SJSA1 (cell line): Measurements from ENCODE around the gene ARHGEF17. TPM values are rescaled to one million over a fixed set of nuclear protein-coding genes. Genes with fewer than 3 reads are reported as not detected.

Experiments
- DNase-seq, 2 experiments: peaks; one replicate each; pipeline ENCODE4 v3.0.0-alpha.2; 2015 to 2020; ENCODE audit warnings: low spot score in 2 of 2, low read depth in 1 of 2
- H3K27ac ChIP-seq: fragments of 250-450 bp; sonication (Bioruptor Pico); 2 replicates; pipeline ENCODE4 v1.5.1; 2020; ENCODE audit warnings: mild to moderate bottlenecking, moderate library complexity
- H3K27me3 ChIP-seq: fragments of 250-450 bp; sonication (Bioruptor Pico); replicated peaks from 2 replicates; pipeline ENCODE4 v1.5.1; 2020; ENCODE audit warnings: mild to moderate bottlenecking, moderate library complexity
- H3K36me3 ChIP-seq: fragments of 250-450 bp; sonication (Bioruptor Pico); 2 replicates; pipeline ENCODE4 v1.5.1; 2020; ENCODE audit warnings: mild to moderate bottlenecking
- H3K4me1 ChIP-seq: fragments of 250-450 bp; sonication (Bioruptor Pico); replicated peaks from 2 replicates; pipeline ENCODE4 v1.6.1; 2021; ENCODE audit warnings: mild to moderate bottlenecking
- H3K4me3 ChIP-seq: fragments of 250-450 bp; sonication (Bioruptor Pico); 2 replicates; pipeline ENCODE4 v1.5.1; 2020; ENCODE audit warnings: mild to moderate bottlenecking
- H3K9me3 ChIP-seq: fragments of 250-450 bp; sonication (Bioruptor Pico); replicated peaks from 2 replicates; pipeline ENCODE4 v1.5.1; 2020; ENCODE audit warnings: mild to moderate bottlenecking
- total RNA-seq: library from RNA; depleted of rRNA; stranded (reverse); fragments of >200 nt; shearing (Covaris generic); gene quantifications from 2 replicates; pipeline ENCODE4 v1.2.3, GENCODE V29; 2014

The ARHGEF17 gene
- total RNA-seq, 1 experiment from 2014 or later = 14.6 TPM

GRCh38 chr11:73361953-73362776, 54.1 kb downstream of the ARHGEF17 start:
- no peak for DNase-seq
- peaks cover 44% of the 10 kb centered on the region for H3K36me3 ChIP-seq

DNA sequence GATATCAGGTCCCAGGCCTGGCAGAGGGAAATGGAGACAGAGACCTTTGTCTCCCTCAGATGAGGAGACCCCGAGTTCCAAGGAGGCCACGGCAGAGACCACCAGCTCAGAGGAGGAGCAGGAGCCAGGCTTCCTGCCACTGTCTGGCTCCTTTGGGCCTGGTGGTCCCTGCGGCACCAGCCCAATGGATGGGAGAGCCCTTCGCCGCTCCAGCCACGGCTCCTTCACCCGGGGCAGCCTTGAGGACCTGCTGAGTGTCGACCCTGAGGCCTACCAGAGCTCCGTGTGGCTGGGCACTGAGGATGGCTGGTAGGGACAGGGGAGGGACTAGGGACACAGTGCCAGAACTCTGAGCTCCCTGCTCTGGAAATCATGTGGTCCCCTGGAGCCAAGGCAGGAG, 55.1 kb downstream of the ARHGEF17 start:
- DNase-seq = no peak
- Histone ChIP-seq H3K4me1 (no peaks in the 10 kb centered on the region), H3K9me3 (no peaks in the 10 kb centered on the region), H3K4me3 (no peak overlapping the region), H3K27me3 (no peaks in the 10 kb centered on the region), H3K36me3 (peaks cover 44% of the 10 kb centered on the region), H3K27ac (no peak overlapping the region)

More at GRCh38 chr11:73361953-73362776, 54.1 kb downstream of the ARHGEF17 start:
- H3K27me3 ChIP-seq = no peaks in the 10 kb centered on the region
- H3K4me1 ChIP-seq = no peaks in the 10 kb centered on the region
- H3K27ac ChIP-seq = no peak overlapping the region
- no peaks in the 10 kb centered on the region for H3K9me3 ChIP-seq
- H3K4me3 ChIP-seq = no peak overlapping the region

- no peak overlapping the region for H3K27ac ChIP-seq
- no peaks in the 10 kb centered on the region for H3K27me3 ChIP-seq
- no peaks in the 10 kb centered on the region for H3K4me1 ChIP-seq
- no peak overlapping the region for H3K4me3 ChIP-seq
- H3K36me3 ChIP-seq = peaks cover 33% of the 10 kb centered on the region
- no peaks in the 10 kb centered on the region for H3K9me3 ChIP-seq
- no peak for DNase-seq
Measured at GRCh38 chr11:73365352-73366264, 57.5 kb downstream of the ARHGEF17 start.

GRCh38 chr11:73366265-73366610, 58.2 kb downstream of the ARHGEF17 start:
- no peak for DNase-seq
- H3K4me3 ChIP-seq = no peak overlapping the region
- H3K4me1 ChIP-seq = no peaks in the 10 kb centered on the region
- H3K27ac ChIP-seq = no peak overlapping the region
- H3K36me3 ChIP-seq = peaks cover 32% of the 10 kb centered on the region
- H3K9me3 ChIP-seq = no peaks in the 10 kb centered on the region
- no peaks in the 10 kb centered on the region for H3K27me3 ChIP-seq

- H3K36me3 ChIP-seq = peaks cover 30% of the 10 kb centered on the region
- H3K27me3 ChIP-seq = no peaks in the 10 kb centered on the region
- H3K27ac ChIP-seq = no peak overlapping the region
- no peak overlapping the region for H3K4me3 ChIP-seq
- no peaks in the 10 kb centered on the region for H3K9me3 ChIP-seq
- H3K4me1 ChIP-seq = no peaks in the 10 kb centered on the region
- no peak for DNase-seq
Measured at GRCh38 chr11:73366953-73367352, 58.9 kb downstream of the ARHGEF17 start.

DNA sequence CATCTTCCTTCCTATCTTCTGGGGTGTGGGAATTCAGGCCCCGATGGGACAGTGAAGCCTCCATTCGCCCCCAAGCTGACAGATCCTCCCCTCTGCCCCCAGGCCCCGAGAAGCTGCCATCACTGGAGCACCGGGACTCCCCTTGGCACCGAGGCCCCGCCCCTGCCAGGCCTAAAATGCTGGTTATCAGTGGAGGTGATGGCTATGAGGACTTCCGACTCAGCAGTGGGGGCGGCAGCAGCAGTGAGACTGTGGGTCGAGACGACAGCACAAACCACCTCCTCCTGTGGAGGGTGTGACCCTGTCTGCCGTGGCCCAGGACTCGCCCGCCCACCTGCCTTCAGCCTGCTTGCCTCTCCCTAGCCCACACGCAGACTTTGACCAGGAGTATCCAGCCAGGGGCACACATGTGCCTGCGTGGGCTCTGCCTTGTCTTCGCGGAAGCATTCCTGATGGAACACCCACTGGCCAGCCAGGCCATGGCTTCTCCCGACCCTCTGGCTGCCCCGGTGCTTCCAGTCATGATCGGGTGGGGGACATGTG, 59.5 kb downstream of the ARHGEF17 start:
- Histone ChIP-seq H3K4me1 (no peaks in the 10 kb centered on the region), H3K27ac (no peak overlapping the region), H3K36me3 (peaks cover 24% of the 10 kb centered on the region), H3K4me3 (no peak overlapping the region), H3K27me3 (no peaks in the 10 kb centered on the region), H3K9me3 (no peaks in the 10 kb centered on the region)
- no peak for DNase-seq

DNA sequence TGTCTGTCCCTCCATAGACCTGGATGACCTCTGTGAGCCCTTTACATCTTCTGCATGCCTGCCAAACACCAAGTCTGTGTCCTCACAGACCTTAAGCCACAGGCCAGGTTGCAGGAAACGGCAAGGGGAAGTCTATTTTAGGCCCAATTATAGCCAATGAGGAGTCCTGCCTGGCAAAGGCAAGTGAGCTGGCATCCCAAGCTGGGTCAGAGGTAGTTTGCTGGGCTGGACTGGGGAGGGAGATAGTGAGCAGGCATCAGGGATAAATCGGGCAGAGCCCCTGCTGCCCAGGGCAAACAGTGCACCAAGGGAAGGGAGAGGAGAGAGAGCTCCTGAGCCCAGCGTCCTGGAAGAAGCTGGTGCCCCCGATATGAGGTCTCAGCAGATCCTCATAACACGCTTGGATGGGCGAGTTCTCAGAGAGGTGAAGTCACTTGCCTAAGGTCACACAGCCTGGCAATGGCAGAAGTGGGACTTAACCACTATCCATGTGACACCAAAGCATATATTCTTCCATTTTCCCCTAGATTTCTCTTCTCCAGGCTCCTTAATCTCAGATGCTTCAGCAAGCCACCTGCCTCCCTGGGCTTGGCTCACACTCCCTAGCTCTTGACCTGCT, 64.4 kb downstream of the ARHGEF17 start:
- Histone ChIP-seq H3K4me3 (no peak overlapping the region), H3K27me3 (no peaks in the 10 kb centered on the region), H3K36me3 (peaks cover 8% of the 10 kb centered on the region), H3K27ac (no peak overlapping the region), H3K4me1 (peaks cover 11% of the 10 kb centered on the region), H3K9me3 (no peaks in the 10 kb centered on the region)
- DNase-seq = no peak

DNA sequence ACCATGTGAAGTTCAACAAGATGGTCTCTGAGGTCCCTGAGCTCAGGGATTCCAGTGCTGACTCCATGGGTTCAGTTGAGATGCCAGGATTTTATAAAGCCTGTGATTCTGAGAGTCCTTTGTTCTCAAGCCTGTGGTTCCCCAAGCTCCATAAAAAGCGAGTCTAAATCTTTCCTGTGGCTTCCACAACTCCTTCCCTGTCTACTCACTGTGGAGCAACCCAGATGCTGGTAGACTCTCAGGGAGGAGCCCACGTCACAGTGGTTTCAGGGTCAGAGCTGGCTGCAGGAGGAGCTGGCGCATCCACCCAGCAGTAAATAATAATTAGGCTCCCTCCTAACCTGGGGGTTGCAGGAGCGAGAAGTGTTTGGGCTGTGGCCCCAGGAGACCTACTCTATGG, 66.1 kb downstream of the ARHGEF17 start:
- Histone ChIP-seq H3K27me3 (no peaks in the 10 kb centered on the region), H3K4me1 (peaks cover 16% of the 10 kb centered on the region), H3K9me3 (no peaks in the 10 kb centered on the region), H3K36me3 (peaks cover 8% of the 10 kb centered on the region), H3K27ac (no peak overlapping the region), H3K4me3 (no peak overlapping the region)
- DNase-seq = no peak

- H3K9me3 ChIP-seq = no peaks in the 10 kb centered on the region
- peak overlapping the region; percentile 91 for H3K4me3 ChIP-seq
Measured at GRCh38 chr11:73375830-73376159, 67.7 kb downstream of the ARHGEF17 start.

GRCh38 chr11:73376160-73376802, 68.2 kb downstream of the ARHGEF17 start, which contains the start of gene RELT:
TSS of gene RELT (plus strand) at chr11:73376399. CDS start at chr11:73389137, 12,738 bp downstream.
- peak within 1 kb of the TSS; percentile 91 for H3K4me3 ChIP-seq
- H3K36me3 ChIP-seq = peaks cover 8% of the 10 kb centered on the region
- H3K27ac ChIP-seq = peak within 1 kb of the TSS; percentile 92
- H3K4me1 ChIP-seq = peaks cover 16% of the 10 kb centered on the region
- peak; percentile 79 to 90 for DNase-seq
- H3K9me3 ChIP-seq = no peaks in the 10 kb centered on the region
- no peaks in the 10 kb centered on the region for H3K27me3 ChIP-seq

More at GRCh38 chr11:73375830-73376159, 67.7 kb downstream of the ARHGEF17 start:
- H3K27ac ChIP-seq = no peak overlapping the region
- H3K36me3 ChIP-seq = peaks cover 8% of the 10 kb centered on the region
- no peak for DNase-seq
- peaks cover 16% of the 10 kb centered on the region for H3K4me1 ChIP-seq
- no peaks in the 10 kb centered on the region for H3K27me3 ChIP-seq

- Histone ChIP-seq H3K9me3 (no peaks in the 10 kb centered on the region), H3K27me3 (no peaks in the 10 kb centered on the region), H3K4me1 (peaks cover 16% of the 10 kb centered on the region), H3K4me3 (peak overlapping the region; percentile 91), H3K36me3 (peaks cover 8% of the 10 kb centered on the region), H3K27ac (peak overlapping the region; percentile 92)
- DNase-seq = peak; percentile 74
Measured at GRCh38 chr11:73376803-73377629, 68.9 kb downstream of the ARHGEF17 start.

DNA sequence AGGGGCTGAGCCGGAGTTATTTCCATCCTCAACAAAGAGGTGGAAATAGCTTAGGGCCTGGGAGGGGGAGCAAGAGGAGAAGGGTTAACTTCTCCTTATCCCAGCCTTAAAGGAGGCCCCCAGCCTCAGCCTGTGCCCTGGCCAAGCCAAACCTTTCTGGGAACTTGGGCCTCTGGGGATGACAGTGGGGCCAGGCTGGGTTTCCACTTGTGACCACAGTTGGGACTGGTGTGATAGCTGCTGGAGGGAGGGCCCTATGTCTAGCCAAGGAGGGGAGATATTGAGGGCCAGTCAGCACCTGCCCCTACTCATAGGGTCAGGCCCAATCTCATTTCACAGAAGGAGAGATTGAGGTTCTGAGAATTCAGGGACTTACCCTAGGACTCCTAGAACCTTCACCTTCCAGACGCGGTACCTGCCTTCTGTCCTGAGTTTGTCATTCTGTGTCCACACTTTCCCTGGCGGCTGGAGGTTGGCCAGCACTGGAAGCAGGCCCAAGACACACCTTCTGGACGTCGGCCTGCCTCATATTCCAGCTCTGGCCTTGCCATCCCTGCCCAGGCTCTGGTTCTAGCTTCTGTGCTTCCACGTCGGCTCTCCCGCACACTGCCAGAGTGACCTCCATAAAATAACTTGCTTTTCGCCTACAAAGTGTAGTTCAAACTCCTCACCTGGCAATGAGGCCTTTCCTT, 71.3 kb downstream of the ARHGEF17 start:
- no peak overlapping the region for H3K4me3 ChIP-seq
- peaks cover 32% of the 10 kb centered on the region for H3K4me1 ChIP-seq
- H3K27me3 ChIP-seq = no peaks in the 10 kb centered on the region
- DNase-seq = no peak
- peaks cover 8% of the 10 kb centered on the region for H3K36me3 ChIP-seq
- no peak overlapping the region for H3K27ac ChIP-seq
- H3K9me3 ChIP-seq = no peaks in the 10 kb centered on the region
